HepG2 (cell line): ENCODE results near the gene KRT84. TPM values are rescaled to one million over a fixed set of nuclear protein-coding genes. Genes with fewer than 3 reads are reported as not detected.

ENCODE experiments used
- ATAC-seq: fragments of 200-7000 bp; cut with Tn5 transposase; 3 replicates; pipeline ENCODE4 v1.9.1; 2020; ENCODE audit warnings: mild to moderate bottlenecking, moderate library complexity
- Bru-seq: library from RNA; stranded (reverse); fragments of 400-500 nt; gene quantifications from one replicate; lab custom pipeline; 2021; lab: Mats Ljungman, UMichigan
- BruChase-seq, 2 experiments: library from RNA; stranded (reverse); fragments of 400-500 nt; gene quantifications; one replicate each; lab custom pipeline; 2021; lab: Mats Ljungman, UMichigan
- BruUV-seq: library from RNA; stranded (reverse); fragments of 400-500 nt; replicated peaks from 2 replicates; lab custom pipeline; 2021; lab: Mats Ljungman, UMichigan
- CTCF ChIA-PET: fragments of 300-600 bp; formaldehyde crosslinking; extraction: SDS; loops from one replicate; lab custom pipeline; 2021; ENCODE audit warnings: low total read pairs, inconsistent platforms, low intra/inter-chr PET ratio; lab: Yijun Ruan, JAX
- POLR2A ChIA-PET: fragments of 350-600 bp; sonication (Branson Sonifier 250); formaldehyde crosslinking; loops from one replicate; lab custom pipeline; 2020; ENCODE audit warnings: antibody characterized with exemption, inconsistent platforms; lab: Yijun Ruan, JAX
- DNase-seq: peaks from one replicate; pipeline ENCODE4 v3.0.0-alpha.2; 2015; ENCODE audit warnings: low spot score
- FAIRE-seq: peaks from 3 replicates; lab custom pipeline; 2011; peaks lifted over from hg19 to GRCh38; lab: Jason Lieb, UNC
- H2AFZ ChIP-seq: one replicate; pipeline ENCODE4 v1.6.1; 2011; ENCODE audit warnings: low read length, inconsistent platforms
- H3K27ac ChIP-seq: fragments of 300-600 bp; 3 replicates; pipeline ENCODE4 v1.8.0; 2011; ENCODE audit warnings: mixed run types, mild to moderate bottlenecking, mixed read lengths, low read length, inconsistent platforms; ENCODE audit not compliant: insufficient read depth; ENCODE audit errors: extremely low read length
- H3K27me3 ChIP-seq, 2 experiments: fragments of 200-600 bp in 1 of 2; 2 replicates in 1 of 2; 3 replicates in 1 of 2; pipeline versions ENCODE4 v1.6.0 to v1.8.0; 2011; ENCODE audit warnings: low read length in 2 of 2, mild to moderate bottlenecking in 2 of 2, moderate library complexity in 2 of 2, inconsistent platforms in 1 of 2; ENCODE audit not compliant: insufficient read depth in 2 of 2, control insufficient read depth in 1 of 2
- H3K36me3 ChIP-seq, 2 experiments: fragments of 200-600 bp in 1 of 2; replicated peaks in 1 of 2; 2 replicates in 1 of 2; 3 replicates in 1 of 2; pipeline versions ENCODE4 v1.5.1 to v1.8.0; 2011; ENCODE audit warnings: low read length in 2 of 2, inconsistent platforms in 1 of 2; ENCODE audit not compliant: insufficient read depth in 2 of 2, control insufficient read depth in 1 of 2
- H3K4me1 ChIP-seq: 2 replicates; pipeline ENCODE4 v1.5.1; 2012; ENCODE audit warnings: low read length, inconsistent platforms; ENCODE audit not compliant: insufficient read depth
- H3K4me2 ChIP-seq: 2 replicates; pipeline ENCODE4 v1.6.0; 2011; ENCODE audit warnings: low read depth, low read length, inconsistent platforms
- H3K4me3 ChIP-seq, 3 experiments: fragments of 200-600 bp in 1 of 3; sonication (generic), shearing (Covaris generic) in 1 of 3; replicated peaks in 1 of 3; 2 replicates each; pipeline ENCODE4 v1.5.1; 2011 to 2016; ENCODE audit warnings: low read length in 3 of 3, inconsistent platforms in 2 of 3, low read depth in 2 of 3, mild to moderate bottlenecking in 2 of 3, control low read depth in 1 of 3, mixed read lengths in 1 of 3; ENCODE audit not compliant: insufficient read depth in 1 of 3
- H3K79me2 ChIP-seq: one replicate; pipeline ENCODE4 v1.6.1; 2011; ENCODE audit warnings: low read length, inconsistent platforms; ENCODE audit not compliant: insufficient read depth
- H3K9ac ChIP-seq: 2 replicates; pipeline ENCODE4 v1.6.0; 2011; ENCODE audit warnings: mild to moderate bottlenecking, low read depth, low read length, inconsistent platforms; ENCODE audit not compliant: insufficient read depth
- H3K9me3 ChIP-seq: 2 replicates; pipeline ENCODE4 v1.5.1; 2012; ENCODE audit warnings: mild to moderate bottlenecking, low read length
- H4K20me1 ChIP-seq: 2 replicates; pipeline ENCODE4 v1.6.0; 2011; ENCODE audit warnings: inconsistent platforms, mild to moderate bottlenecking, low read length, moderate library complexity; ENCODE audit not compliant: insufficient read depth
- GLI4 ChIP-seq: sonication (generic); formaldehyde crosslinking; IDR thresholded peaks from 2 replicates; pipeline ENCODE4 v1.5.1; 2020; ENCODE audit warnings: missing genetic modification reagents, mild to moderate bottlenecking, moderate library complexity, borderline replicate concordance
- SIX4 ChIP-seq: sonication (generic); formaldehyde crosslinking; IDR thresholded peaks from 2 replicates; pipeline ENCODE4 v1.4.0; 2020; ENCODE audit warnings: missing genetic modification reagents
- ZNF557 ChIP-seq: sonication (generic); formaldehyde crosslinking; IDR thresholded peaks from 2 replicates; pipeline ENCODE4 v1.4.0; 2020; ENCODE audit warnings: missing genetic modification reagents
- ZNF609 ChIP-seq: sonication (generic); formaldehyde crosslinking; IDR thresholded peaks from 2 replicates; pipeline ENCODE4 v1.4.0; 2020; ENCODE audit warnings: mild to moderate bottlenecking, missing genetic modification reagents, borderline replicate concordance
- WGBS: methylation state at CpG from one replicate; pipeline ENCODE4 v1.1.6; 2017; ENCODE audit warnings: low lambda C conversion rate; 5-methylcytosine and 5-hydroxymethylcytosine counted together
- in situ Hi-C: cut with HindIII; loops from 2 replicates; pipeline ENCODE4 v1.10.0; 2017; ENCODE audit warnings: low pct_unique_long_range_greater_than_20kb; ENCODE audit not compliant: extremely low pct_ligation_motif_present
- intact Hi-C: fragments of 100-400 bp; cut with micrococcal nuclease; formaldehyde crosslinking; loops from one replicate; pipeline ENCODE4 v1.10.0; 2022; ENCODE audit not compliant: unreplicated experiment
- long read RNA-seq, 2 experiments: library from RNA in 1 of 2; library from polyadenylated mRNA in 1 of 2; stranded (forward) in 1 of 2; unstranded in 1 of 2; transcript quantifications; one replicate each; pipeline ENCODE4 v2.0.0, GENCODE V29; 2019 to 2022
- polyA minus RNA-seq, 3 experiments: library from RNA; depleted of rRNA, polyadenylated mRNA; stranded (reverse); fragments of >200 nt; gene quantifications; 2 replicates each; pipeline ENCODE4 v1.2.3, GENCODE V29; 2011; ENCODE audit warnings: low replicate concordance in 1 of 3
- polyA plus RNA-seq, 8 experiments: library from polyadenylated mRNA; depleted of rRNA in 3 of 8; stranded (reverse) in 7 of 8; unstranded in 1 of 8; fragments of >200 nt; fragmentation: Illumina TruSeq in 4 of 8; extraction: Trizol in 4 of 8; gene quantifications; 2 replicates each; pipeline versions ENCODE4 v1.2.1 to v1.2.3, GENCODE V29; 2011 to 2016; ENCODE audit warnings: low read depth in 4 of 8, missing spikeins in 1 of 8, mixed read lengths in 1 of 8; ENCODE audit not compliant: insufficient read depth in 1 of 8
- total RNA-seq, 5 experiments: library from RNA; depleted of rRNA; stranded (reverse); fragments of >200 nt; fragmentation: Illumina TruSeq; extraction: Trizol; gene quantifications; 2 replicates each; pipeline ENCODE4 v1.2.3, GENCODE V29; 2016; ENCODE audit warnings: low read depth in 1 of 5

KRT84 gene, protein sequence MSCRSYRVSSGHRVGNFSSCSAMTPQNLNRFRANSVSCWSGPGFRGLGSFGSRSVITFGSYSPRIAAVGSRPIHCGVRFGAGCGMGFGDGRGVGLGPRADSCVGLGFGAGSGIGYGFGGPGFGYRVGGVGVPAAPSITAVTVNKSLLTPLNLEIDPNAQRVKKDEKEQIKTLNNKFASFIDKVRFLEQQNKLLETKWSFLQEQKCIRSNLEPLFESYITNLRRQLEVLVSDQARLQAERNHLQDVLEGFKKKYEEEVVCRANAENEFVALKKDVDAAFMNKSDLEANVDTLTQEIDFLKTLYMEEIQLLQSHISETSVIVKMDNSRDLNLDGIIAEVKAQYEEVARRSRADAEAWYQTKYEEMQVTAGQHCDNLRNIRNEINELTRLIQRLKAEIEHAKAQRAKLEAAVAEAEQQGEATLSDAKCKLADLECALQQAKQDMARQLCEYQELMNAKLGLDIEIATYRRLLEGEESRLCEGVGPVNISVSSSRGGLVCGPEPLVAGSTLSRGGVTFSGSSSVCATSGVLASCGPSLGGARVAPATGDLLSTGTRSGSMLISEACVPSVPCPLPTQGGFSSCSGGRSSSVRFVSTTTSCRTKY
- total RNA-seq (2016; rRNA removed; fragmentation: Illumina TruSeq; extraction: Trizol): not detected in 2 replicates
- not detected in 2 replicates for total RNA-seq (2016; cell fraction: cytosol; rRNA removed; fragmentation: Illumina TruSeq; extraction: Trizol; ENCODE audit: low read depth)
- not detected in 2 replicates for total RNA-seq (2016; cell fraction: insoluble cytoplasmic fraction; rRNA removed; fragmentation: Illumina TruSeq; extraction: Trizol)
- not detected in 2 replicates for total RNA-seq (2016; cell fraction: membrane; rRNA removed; fragmentation: Illumina TruSeq; extraction: Trizol)
- not detected in 2 replicates for total RNA-seq (2016; cell fraction: nucleus; rRNA removed; fragmentation: Illumina TruSeq; extraction: Trizol)
- not detected in 2 replicates for polyA plus RNA-seq (2011; rRNA removed)
- polyA plus RNA-seq (2011; cell fraction: cytosol; rRNA removed): not detected in 2 replicates
- polyA plus RNA-seq (2011; cell fraction: nucleus; rRNA removed): not detected in 2 replicates
- polyA plus RNA-seq (2012): not detected in 2 replicates
- polyA plus RNA-seq (2016; cell fraction: cytosol; fragmentation: Illumina TruSeq; extraction: Trizol; ENCODE audit: low read depth): not detected in 2 replicates
- not detected in 2 replicates for polyA plus RNA-seq (2016; cell fraction: insoluble cytoplasmic fraction; fragmentation: Illumina TruSeq; extraction: Trizol; ENCODE audit: low read depth)
- not detected in 2 replicates for polyA plus RNA-seq (2016; cell fraction: membrane; fragmentation: Illumina TruSeq; extraction: Trizol; ENCODE audit: low read depth)
- polyA plus RNA-seq (2016; cell fraction: nucleus; fragmentation: Illumina TruSeq; extraction: Trizol; ENCODE audit: insufficient read depth, low read depth): not detected in 2 replicates
- not detected in 2 replicates for polyA minus RNA-seq (2011; rRNA and poly(A)+ RNA removed; ENCODE audit: low replicate concordance)
- polyA minus RNA-seq (2011; cell fraction: cytosol; rRNA and poly(A)+ RNA removed): not detected in 2 replicates
- not detected in 2 replicates for polyA minus RNA-seq (2011; cell fraction: nucleus; rRNA and poly(A)+ RNA removed)
- not detected for Bru-seq, nascent RNA
- not detected for BruChase-seq, experiment 1, labeled RNA remaining after a 6-hour chase
- not detected for BruChase-seq, experiment 2, labeled RNA remaining after a 2-hour chase
- long read RNA-seq, experiment 1: 0 reads
- long read RNA-seq, experiment 2: 0 reads

DNA sequence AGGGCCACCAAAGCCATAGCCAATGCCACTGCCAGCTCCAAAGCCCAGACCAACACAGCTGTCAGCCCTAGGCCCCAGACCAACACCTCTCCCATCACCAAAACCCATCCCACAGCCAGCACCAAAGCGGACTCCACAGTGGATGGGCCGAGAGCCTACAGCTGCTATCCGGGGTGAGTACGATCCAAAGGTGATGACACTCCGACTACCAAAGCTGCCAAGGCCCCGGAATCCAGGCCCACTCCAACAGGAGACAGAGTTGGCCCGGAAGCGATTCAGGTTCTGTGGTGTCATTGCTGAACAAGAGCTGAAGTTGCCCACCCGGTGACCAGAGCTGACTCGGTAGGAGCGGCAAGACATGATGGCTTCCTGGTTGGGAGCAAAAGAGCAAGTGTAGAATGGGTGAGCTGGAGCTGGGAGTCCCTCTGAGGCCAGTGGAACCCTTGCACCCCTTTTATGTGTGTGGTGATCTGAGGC is at the start of gene KRT84:
TSS of gene KRT84 (minus strand) at position 427 of the 477 bp plus-strand sequence. CDS start at position 360, 67 bp downstream.
- H3K4me1 ChIP-seq: no peaks in the 10 kb centered on the region
- H2AFZ ChIP-seq: no peak within 1 kb of the TSS
- in situ Hi-C loops: loop anchor here (5.0 to 25.0 kb wide), 2 partner anchors 492 to 602 kb away; no protein-coding TSS in a partner anchor
- H3K4me2 ChIP-seq: no peak within 1 kb of the TSS
- no peaks in the 10 kb centered on the region for H3K36me3 ChIP-seq
- H4K20me1 ChIP-seq: no peaks in the 10 kb centered on the region
- peaks cover 0 to 13% of the 10 kb centered on the region in 2 experiments; a peak in 3 of 5 replicates for H3K27me3 ChIP-seq
- 13% methylated on average over 3 of the region's 11 CpGs for WGBS
- no peaks in the 10 kb centered on the region for H3K9me3 ChIP-seq
- H3K27ac ChIP-seq: no peak within 1 kb of the TSS
- H3K9ac ChIP-seq: no peak within 1 kb of the TSS
- intact Hi-C loops: no loop called here
- FAIRE-seq: no peak
- CTCF ChIA-PET: no interaction called here
- ATAC-seq: no peak
- DNase-seq: no peak
- H3K4me3 ChIP-seq: no peak within 1 kb of the TSS
- TF ChIP-seq ZNF609 (CRISPR knock-in tag) (no peak), SIX4 (no peak), GLI4 (CRISPR knock-in tag) (no peak), ZNF557 (no peak)
- TF ChIP-seq, all 625 proteins: peak for 0
- BruUV-seq: no TSS peak
- no peaks in the 10 kb centered on the region for H3K79me2 ChIP-seq
- POLR2A ChIA-PET: no interaction called here
